OCI-LY3 (cell line): Measurements from ENCODE around the gene IER3.

Experiments
- H2AFZ ChIP-seq: fragments of 200-600, 300-600 bp; shearing (Covaris generic); 2 replicates; pipeline ENCODE4 v1.6.0; 2014; ENCODE audit warnings: antibody characterized with exemption, low read depth, low read length
- H3K27ac ChIP-seq: fragments of 200-600, 300-600 bp; sonication (generic); 2 replicates; pipeline ENCODE4 v1.5.1; 2014; ENCODE audit warnings: mild to moderate bottlenecking, low read length, moderate library complexity, mixed read lengths
- H3K27me3 ChIP-seq: fragments of 200-600, 300-600 bp; sonication (generic); 2 replicates; pipeline ENCODE4 v1.6.1; 2014; ENCODE audit warnings: low read depth, low read length, mixed read lengths
- H3K36me3 ChIP-seq: fragments of 200-600, 300-600 bp; sonication (generic); replicated peaks from 2 replicates; pipeline ENCODE3; 2014; ENCODE audit warnings: low read depth, low read length, mixed read lengths
- H3K4me1 ChIP-seq: fragments of 300-600, 200-600 bp; sonication (generic); 2 replicates; pipeline ENCODE4 v1.6.1; 2014; ENCODE audit warnings: low read length, mixed read lengths
- H3K4me2 ChIP-seq: fragments of 200-600, 300-600 bp; sonication (generic); 2 replicates; pipeline ENCODE4 v1.6.1; 2014; ENCODE audit warnings: low read length, mixed read lengths
- H3K4me3 ChIP-seq: fragments of 300-600, 200-600 bp; sonication (generic); 2 replicates; pipeline ENCODE4 v1.5.1; 2014; ENCODE audit warnings: antibody characterized with exemption, mild to moderate bottlenecking, low read length, moderate library complexity
- H3K79me2 ChIP-seq: fragments of 300-600, 200-600 bp; shearing (Covaris generic); 2 replicates; pipeline ENCODE4 v1.6.1; 2014; ENCODE audit warnings: mild to moderate bottlenecking, low read length, mixed read lengths
- H3K9ac ChIP-seq: fragments of 300-600, 200-600 bp; shearing (Covaris generic); 2 replicates; pipeline ENCODE4 v1.6.0; 2014; ENCODE audit warnings: mild to moderate bottlenecking, low read length, moderate library complexity
- H3K9me3 ChIP-seq: fragments of 200-600, 300-600 bp; shearing (Covaris generic); 2 replicates; pipeline ENCODE4 v1.6.1; 2014; ENCODE audit warnings: low read length, mixed read lengths; ENCODE audit not compliant: insufficient read depth
- H4K20me1 ChIP-seq: fragments of 200-600, 300-600 bp; sonication (generic); 2 replicates; pipeline ENCODE4 v1.6.1; 2016; ENCODE audit warnings: low read length, mixed read lengths; ENCODE audit not compliant: insufficient read depth
- EZH2phosphoT487 ChIP-seq: fragments of 200-600 bp; shearing (Covaris generic); IDR thresholded peaks from 2 replicates; pipeline ENCODE4 v1.6.1; 2018; ENCODE audit warnings: antibody characterized with exemption, mixed run types, low read depth
- TF ChIP-seq, protein P1 (sequence below): fragments of 200-600, 300-600 bp; sonication (generic); IDR thresholded peaks from 2 replicates; pipeline ENCODE4 v1.5.1; 2014; ENCODE audit warnings: antibody characterized with exemption, low read length, low read depth

IER3 gene

DNA sequence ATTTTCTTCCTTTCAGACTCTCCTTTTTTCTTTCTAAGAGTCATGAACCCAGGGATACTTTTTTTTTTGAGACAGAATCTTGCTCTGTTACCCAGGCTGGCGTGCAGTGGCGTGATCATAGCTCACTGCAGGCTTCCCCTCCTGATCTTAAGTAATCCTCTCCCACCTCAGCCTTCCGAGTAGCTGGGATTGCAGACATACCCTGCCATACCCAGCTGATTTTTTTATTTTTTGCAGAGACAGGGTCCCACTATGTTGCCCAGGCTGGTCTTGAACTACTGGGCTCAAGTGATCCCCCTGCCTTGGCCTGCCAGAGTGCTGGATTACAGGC, 32.8 kb upstream of the IER3 start:
- H3K27me3 ChIP-seq: no peaks in the 10 kb centered on the region
- H4K20me1 ChIP-seq: no peaks in the 10 kb centered on the region
- no peaks in the 10 kb centered on the region for H3K9me3 ChIP-seq
- H2AFZ ChIP-seq: no peak overlapping the region
- no peak overlapping the region for H3K27ac ChIP-seq
- no peaks in the 10 kb centered on the region for H3K36me3 ChIP-seq
- H3K9ac ChIP-seq: no peak overlapping the region
- peaks cover 10% of the 10 kb centered on the region for H3K4me1 ChIP-seq
- H3K4me3 ChIP-seq: no peak overlapping the region
- no peak overlapping the region for H3K4me2 ChIP-seq
- TF ChIP-seq, protein P1, sequence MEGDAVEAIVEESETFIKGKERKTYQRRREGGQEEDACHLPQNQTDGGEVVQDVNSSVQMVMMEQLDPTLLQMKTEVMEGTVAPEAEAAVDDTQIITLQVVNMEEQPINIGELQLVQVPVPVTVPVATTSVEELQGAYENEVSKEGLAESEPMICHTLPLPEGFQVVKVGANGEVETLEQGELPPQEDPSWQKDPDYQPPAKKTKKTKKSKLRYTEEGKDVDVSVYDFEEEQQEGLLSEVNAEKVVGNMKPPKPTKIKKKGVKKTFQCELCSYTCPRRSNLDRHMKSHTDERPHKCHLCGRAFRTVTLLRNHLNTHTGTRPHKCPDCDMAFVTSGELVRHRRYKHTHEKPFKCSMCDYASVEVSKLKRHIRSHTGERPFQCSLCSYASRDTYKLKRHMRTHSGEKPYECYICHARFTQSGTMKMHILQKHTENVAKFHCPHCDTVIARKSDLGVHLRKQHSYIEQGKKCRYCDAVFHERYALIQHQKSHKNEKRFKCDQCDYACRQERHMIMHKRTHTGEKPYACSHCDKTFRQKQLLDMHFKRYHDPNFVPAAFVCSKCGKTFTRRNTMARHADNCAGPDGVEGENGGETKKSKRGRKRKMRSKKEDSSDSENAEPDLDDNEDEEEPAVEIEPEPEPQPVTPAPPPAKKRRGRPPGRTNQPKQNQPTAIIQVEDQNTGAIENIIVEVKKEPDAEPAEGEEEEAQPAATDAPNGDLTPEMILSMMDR: no peak
- TF ChIP-seq EZH2phosphoT487: no peak
- no peaks in the 10 kb centered on the region for H3K79me2 ChIP-seq

DNA sequence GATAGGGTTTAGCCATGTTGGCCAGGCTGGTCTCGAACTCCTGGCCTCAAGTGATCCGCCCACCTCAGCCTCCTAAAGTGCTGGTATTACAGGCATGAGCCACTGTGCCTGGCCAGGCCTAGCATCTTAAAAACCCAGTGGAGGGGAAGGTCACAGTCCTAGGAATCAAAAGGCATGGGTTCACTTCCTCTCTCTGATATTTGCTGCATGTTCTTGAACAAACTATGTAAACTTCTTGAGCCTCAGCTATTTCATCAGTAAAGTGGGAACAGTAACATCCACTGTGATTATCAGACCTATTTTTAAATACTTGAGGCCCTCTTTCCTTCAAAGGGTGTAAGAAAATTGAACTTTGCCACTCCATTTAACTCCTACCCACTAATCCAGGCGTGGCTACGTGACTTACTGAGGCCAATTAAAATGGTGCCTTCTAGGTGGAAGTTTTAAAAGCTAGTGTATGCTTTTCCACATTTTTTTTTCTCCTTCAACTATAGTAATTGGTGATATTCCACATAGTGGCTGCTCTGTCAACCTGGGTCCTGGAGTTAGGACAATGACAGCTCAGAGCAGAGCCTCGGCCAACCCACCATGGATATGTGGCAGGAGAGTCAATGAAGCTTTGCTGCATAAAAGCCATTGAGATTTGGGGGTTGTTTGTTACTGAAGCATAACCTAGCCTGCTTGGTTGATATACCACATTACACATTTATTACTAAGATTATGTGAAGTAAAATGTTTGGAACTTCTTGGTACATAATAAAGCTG, 32.2 kb upstream of the IER3 start:
- Histone ChIP-seq H3K79me2 (no peaks in the 10 kb centered on the region), H3K4me2 (no peak overlapping the region), H2AFZ (no peak overlapping the region), H3K36me3 (no peaks in the 10 kb centered on the region), H3K27me3 (no peaks in the 10 kb centered on the region), H3K27ac (no peak overlapping the region), H3K9me3 (no peaks in the 10 kb centered on the region), H3K4me3 (no peak overlapping the region), H4K20me1 (no peaks in the 10 kb centered on the region), H3K9ac (no peak overlapping the region), H3K4me1 (peaks cover 4% of the 10 kb centered on the region)
- TF ChIP-seq EZH2phosphoT487: no peak
- TF ChIP-seq, protein P1: no peak

DNA sequence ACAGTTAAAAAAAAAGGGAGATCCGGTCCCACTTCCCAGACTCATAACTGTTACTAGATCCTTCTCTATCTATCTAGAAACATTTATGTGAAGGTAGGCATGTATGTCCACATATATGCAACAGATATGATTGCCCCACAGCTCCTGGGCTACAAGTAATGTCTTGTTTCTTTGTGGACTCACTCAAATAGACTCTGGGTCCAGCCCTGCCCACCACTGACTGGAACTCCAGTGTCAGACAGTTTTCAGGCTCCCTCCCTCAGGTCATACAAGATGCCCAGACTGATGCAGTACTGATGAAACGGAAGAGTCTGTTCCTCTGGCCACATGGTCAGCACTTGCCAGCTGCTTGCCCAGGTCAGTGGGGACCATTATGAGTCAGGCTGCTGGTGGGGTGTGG, 30.8 kb upstream of the IER3 start:
- no peak for TF ChIP-seq EZH2phosphoT487
- TF ChIP-seq, protein P1: no peak

DNA sequence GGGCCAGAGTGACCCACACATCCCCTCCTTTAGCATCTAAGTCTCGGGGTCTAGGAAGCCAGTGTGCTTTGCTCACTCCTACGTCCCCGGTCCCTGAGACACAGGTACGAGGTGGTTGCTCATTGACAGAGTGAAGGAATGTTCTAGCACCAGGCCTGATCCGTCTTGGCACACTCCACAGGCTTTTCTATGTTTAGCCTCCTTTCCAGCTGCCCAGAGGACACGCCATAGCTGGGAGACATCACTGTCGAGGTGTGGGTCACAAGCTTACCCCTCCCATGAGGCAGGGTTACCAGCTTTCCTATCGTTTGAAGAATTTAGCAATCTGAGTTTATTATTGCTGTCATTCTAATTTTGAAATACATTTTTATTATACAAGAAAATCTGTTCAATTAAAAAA, 30.4 kb upstream of the IER3 start:
- no peaks in the 10 kb centered on the region for H3K36me3 ChIP-seq
- no peak overlapping the region for H3K4me3 ChIP-seq
- no peaks in the 10 kb centered on the region for H3K4me1 ChIP-seq
- no peaks in the 10 kb centered on the region for H3K27me3 ChIP-seq
- H3K4me2 ChIP-seq: no peak overlapping the region
- no peak overlapping the region for H3K9ac ChIP-seq
- H4K20me1 ChIP-seq: no peaks in the 10 kb centered on the region
- no peaks in the 10 kb centered on the region for H3K79me2 ChIP-seq
- H3K27ac ChIP-seq: no peak overlapping the region
- H2AFZ ChIP-seq: no peak overlapping the region
- no peak for TF ChIP-seq EZH2phosphoT487
- TF ChIP-seq, protein P1: no peak
- no peaks in the 10 kb centered on the region for H3K9me3 ChIP-seq

More for the DNA sequence above, 30.8 kb upstream of the IER3 start:
- no peaks in the 10 kb centered on the region for H3K79me2 ChIP-seq
- no peak overlapping the region for H3K4me3 ChIP-seq
- H3K36me3 ChIP-seq: no peaks in the 10 kb centered on the region
- H3K9me3 ChIP-seq: no peaks in the 10 kb centered on the region
- no peak overlapping the region for H2AFZ ChIP-seq
- no peak overlapping the region for H3K4me2 ChIP-seq
- no peaks in the 10 kb centered on the region for H4K20me1 ChIP-seq
- no peak overlapping the region for H3K27ac ChIP-seq
- no peaks in the 10 kb centered on the region for H3K4me1 ChIP-seq
- H3K27me3 ChIP-seq: no peaks in the 10 kb centered on the region
- no peak overlapping the region for H3K9ac ChIP-seq
